ENCODE results near the gene SHTN1.

Gene SHTN1

DNA sequence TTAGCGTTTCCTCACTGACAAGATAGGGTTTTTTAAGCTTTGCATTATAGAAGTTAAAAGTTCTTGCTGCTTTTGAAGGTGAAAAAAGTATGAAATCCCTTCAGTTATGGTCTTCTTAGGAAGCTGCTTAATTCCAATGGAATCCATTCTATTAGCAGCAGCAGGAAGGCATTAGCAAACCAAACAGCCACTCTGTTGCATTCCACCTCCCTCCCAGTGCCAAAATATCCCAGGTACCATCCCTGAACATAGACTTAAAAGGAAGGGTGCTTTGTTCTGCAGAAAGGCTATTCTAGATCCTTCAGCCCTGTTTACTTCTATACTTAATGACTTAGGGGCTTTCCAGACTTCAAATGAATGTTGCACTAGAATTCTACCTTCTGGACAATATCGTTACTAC lies 131.9 kb downstream of the SHTN1 start:
- no peaks in the 10 kb centered on the region for H3K36me3 ChIP-seq (ENCODE audit: insufficient read depth, low read length)
- no peak overlapping the region for H3K27ac ChIP-seq
- H3K9ac ChIP-seq (ENCODE audit: insufficient read length): no peak overlapping the region
- H3K4me3 ChIP-seq: no peak overlapping the region
- no peak for TF ChIP-seq EZH2 (IDR thresholded peaks at IDR 0.05)
- TF ChIP-seq POLR2AphosphoS5 (IDR thresholded peaks at IDR 0.05; ENCODE audit: borderline replicate concordance, low read depth, low read length): no peak
- no peak for TF ChIP-seq FOXP2 (optimal IDR thresholded peaks at IDR 0.05; ENCODE audit: control extremely low read depth, extremely low read length, insufficient read depth)
- H3K9me3 ChIP-seq (ENCODE audit: low read depth, low read length): no peaks in the 10 kb centered on the region
- no peak for DNase-seq (ENCODE audit: low read depth, low spot score)

- Histone ChIP-seq H3K4me3 (no peak overlapping the region), H3K36me3 (ENCODE audit: insufficient read depth, low read length) (no peaks in the 10 kb centered on the region), H3K9me3 (ENCODE audit: low read depth, low read length) (no peaks in the 10 kb centered on the region), H3K9ac (ENCODE audit: insufficient read length) (no peak overlapping the region), H3K27ac (no peak overlapping the region)
- no peak for TF ChIP-seq POLR2AphosphoS5 (IDR thresholded peaks at IDR 0.05; ENCODE audit: borderline replicate concordance, low read depth, low read length)
- no peak for TF ChIP-seq FOXP2 (optimal IDR thresholded peaks at IDR 0.05; ENCODE audit: control extremely low read depth, extremely low read length, insufficient read depth)
- TF ChIP-seq EZH2 (IDR thresholded peaks at IDR 0.05): no peak
- DNase-seq (ENCODE audit: low read depth, low spot score): no peak
Measured at GRCh38 chr10:116870949-116871348, 134.0 kb downstream of the SHTN1 start.

- TF ChIP-seq FOXP2 (optimal IDR thresholded peaks at IDR 0.05; ENCODE audit: control extremely low read depth, extremely low read length, insufficient read depth) (no peak), EZH2 (IDR thresholded peaks at IDR 0.05) (no peak), POLR2AphosphoS5 (IDR thresholded peaks at IDR 0.05; ENCODE audit: borderline replicate concordance, low read depth, low read length) (no peak)
- DNase-seq (ENCODE audit: low read depth, low spot score): no peak
- Histone ChIP-seq H3K27ac (no peak overlapping the region), H3K36me3 (ENCODE audit: insufficient read depth, low read length) (no peaks in the 10 kb centered on the region), H3K4me3 (no peak overlapping the region), H3K9me3 (ENCODE audit: low read depth, low read length) (no peaks in the 10 kb centered on the region), H3K9ac (ENCODE audit: insufficient read length) (no peak overlapping the region)
Measured at GRCh38 chr10:116868722-116869121, 136.3 kb downstream of the SHTN1 start.

DNA sequence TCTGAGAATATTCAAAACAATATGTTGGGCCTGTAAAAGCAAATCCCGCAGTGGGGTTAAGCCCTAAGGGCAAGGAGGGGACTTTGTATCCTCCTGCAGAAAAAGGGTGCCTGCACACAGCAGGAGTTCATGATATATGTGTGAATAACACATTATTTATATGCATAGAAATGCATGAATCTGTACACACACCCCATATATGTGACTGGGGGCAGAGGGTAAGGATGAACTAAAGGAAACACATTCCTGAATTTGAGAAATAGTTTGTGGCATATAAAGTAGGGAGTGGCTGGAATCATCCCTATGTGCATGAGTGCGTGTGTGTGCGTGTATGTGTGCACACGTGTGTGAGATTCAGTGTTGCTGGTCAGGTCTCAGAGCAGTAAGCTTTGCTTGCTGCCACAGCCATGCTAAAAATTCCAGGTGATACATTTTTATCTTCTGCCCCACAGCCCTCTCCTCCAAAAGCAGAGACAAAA lies 136.8 kb downstream of the SHTN1 start:
- Histone ChIP-seq H3K27ac (no peak overlapping the region), H3K36me3 (ENCODE audit: insufficient read depth, low read length) (no peaks in the 10 kb centered on the region), H3K4me3 (no peak overlapping the region), H3K9ac (ENCODE audit: insufficient read length) (no peak overlapping the region), H3K9me3 (ENCODE audit: low read depth, low read length) (no peaks in the 10 kb centered on the region)
- no peak for DNase-seq (ENCODE audit: low read depth, low spot score)
- TF ChIP-seq FOXP2 (optimal IDR thresholded peaks at IDR 0.05; ENCODE audit: control extremely low read depth, extremely low read length, insufficient read depth): no peak

- H3K9ac ChIP-seq (ENCODE audit: insufficient read length): no peak overlapping the region
- no peaks in the 10 kb centered on the region for H3K36me3 ChIP-seq (ENCODE audit: insufficient read depth, low read length)
- no peak for TF ChIP-seq FOXP2 (optimal IDR thresholded peaks at IDR 0.05; ENCODE audit: control extremely low read depth, extremely low read length, insufficient read depth)
- no peak for TF ChIP-seq EZH2 (IDR thresholded peaks at IDR 0.05)
- TF ChIP-seq POLR2AphosphoS5 (IDR thresholded peaks at IDR 0.05; ENCODE audit: borderline replicate concordance, low read depth, low read length): no peak
- no peaks in the 10 kb centered on the region for H3K9me3 ChIP-seq (ENCODE audit: low read depth, low read length)
- H3K27ac ChIP-seq: no peak overlapping the region
- no peak overlapping the region for H3K4me3 ChIP-seq
- DNase-seq (ENCODE audit: low read depth, low spot score): no peak
Measured at GRCh38 chr10:116866987-116867595, 137.9 kb downstream of the SHTN1 start.

DNA sequence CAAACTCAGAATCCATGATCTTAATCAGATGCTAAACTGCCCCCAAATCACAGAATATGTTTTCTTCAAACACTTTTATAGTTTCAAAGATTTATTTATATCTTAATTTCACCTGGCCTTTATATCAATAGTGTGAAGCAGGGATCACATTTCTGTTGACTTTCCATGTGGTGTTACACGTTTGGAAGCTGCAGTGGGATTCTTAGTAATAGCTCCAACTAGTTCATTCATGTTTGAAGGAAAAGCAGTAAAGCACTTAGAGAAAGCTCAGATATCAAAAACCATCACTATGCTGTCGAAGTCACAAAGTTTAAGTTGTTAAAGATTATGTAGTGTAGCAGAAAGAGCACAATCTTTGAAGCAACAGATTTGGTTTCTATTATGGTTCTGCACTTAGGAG lies 138.9 kb downstream of the SHTN1 start:
- H3K9ac ChIP-seq (ENCODE audit: insufficient read length): no peak overlapping the region
- H3K36me3 ChIP-seq (ENCODE audit: insufficient read depth, low read length): no peaks in the 10 kb centered on the region
- H3K9me3 ChIP-seq (ENCODE audit: low read depth, low read length): no peaks in the 10 kb centered on the region
- H3K4me3 ChIP-seq: no peak overlapping the region
- DNase-seq (ENCODE audit: low read depth, low spot score): no peak
- TF ChIP-seq EZH2 (IDR thresholded peaks at IDR 0.05) (no peak), POLR2AphosphoS5 (IDR thresholded peaks at IDR 0.05; ENCODE audit: borderline replicate concordance, low read depth, low read length) (no peak), FOXP2 (optimal IDR thresholded peaks at IDR 0.05; ENCODE audit: control extremely low read depth, extremely low read length, insufficient read depth) (no peak)
- H3K27ac ChIP-seq: no peak overlapping the region

GRCh38 chr10:116864436-116864835 lies 140.6 kb downstream of the SHTN1 start:
- TF ChIP-seq FOXP2 (optimal IDR thresholded peaks at IDR 0.05; ENCODE audit: control extremely low read depth, extremely low read length, insufficient read depth) (no peak), POLR2AphosphoS5 (IDR thresholded peaks at IDR 0.05; ENCODE audit: borderline replicate concordance, low read depth, low read length) (no peak), EZH2 (IDR thresholded peaks at IDR 0.05) (no peak)
- H3K4me3 ChIP-seq: no peak overlapping the region

GRCh38 chr10:116861796-116862195 lies 143.2 kb downstream of the SHTN1 start:
- no peak overlapping the region for H3K9ac ChIP-seq (ENCODE audit: insufficient read length)
- TF ChIP-seq FOXP2 (optimal IDR thresholded peaks at IDR 0.05; ENCODE audit: control extremely low read depth, extremely low read length, insufficient read depth) (no peak), POLR2AphosphoS5 (IDR thresholded peaks at IDR 0.05; ENCODE audit: borderline replicate concordance, low read depth, low read length) (no peak), EZH2 (IDR thresholded peaks at IDR 0.05) (no peak)
- DNase-seq (ENCODE audit: low read depth, low spot score): no peak
- H3K36me3 ChIP-seq (ENCODE audit: insufficient read depth, low read length): no peaks in the 10 kb centered on the region
- no peak overlapping the region for H3K27ac ChIP-seq
- no peak overlapping the region for H3K4me3 ChIP-seq
- H3K9me3 ChIP-seq (ENCODE audit: low read depth, low read length): no peaks in the 10 kb centered on the region

More at GRCh38 chr10:116864436-116864835, 140.6 kb downstream of the SHTN1 start:
- Histone ChIP-seq H3K9me3 (ENCODE audit: low read depth, low read length) (no peaks in the 10 kb centered on the region), H3K9ac (ENCODE audit: insufficient read length) (no peak overlapping the region), H3K36me3 (ENCODE audit: insufficient read depth, low read length) (no peaks in the 10 kb centered on the region), H3K27ac (no peak overlapping the region)
- no peak for DNase-seq (ENCODE audit: low read depth, low spot score)

- Histone ChIP-seq H3K4me3 (no peak overlapping the region), H3K9ac (ENCODE audit: insufficient read length) (no peak overlapping the region), H3K9me3 (ENCODE audit: low read depth, low read length) (no peaks in the 10 kb centered on the region), H3K36me3 (ENCODE audit: insufficient read depth, low read length) (no peaks in the 10 kb centered on the region), H3K27ac (no peak overlapping the region)
- no peak for TF ChIP-seq EZH2 (IDR thresholded peaks at IDR 0.05)
- no peak for TF ChIP-seq POLR2AphosphoS5 (IDR thresholded peaks at IDR 0.05; ENCODE audit: borderline replicate concordance, low read depth, low read length)
- no peak for TF ChIP-seq FOXP2 (optimal IDR thresholded peaks at IDR 0.05; ENCODE audit: control extremely low read depth, extremely low read length, insufficient read depth)
- DNase-seq (ENCODE audit: low read depth, low spot score): no peak
Measured at GRCh38 chr10:116857156-116857555, 147.8 kb downstream of the SHTN1 start.

Data from SK-N-MC (cell line).